Thoracic aorta (tissue), 2 donors: Measurements from ENCODE around the gene EPB41L5. TPM values are rescaled to one million over a fixed set of nuclear protein-coding genes. Genes with fewer than 3 reads are reported as not detected.

ENCODE experiments used
- ATAC-seq: fragments of 150-250 bp; one replicate; pipeline ENCODE4 v1.8.0; 2017; ENCODE audit warnings: low read depth; ENCODE audit not compliant: insufficient number of reproducible peaks, low FRiP score
- DNase-seq: peaks from one replicate; pipeline ENCODE4 v3.0.0-alpha.2; 2020; ENCODE audit warnings: low spot score
- H3K27ac ChIP-seq, 2 donors: fragments of 200-600 bp; sonication (generic); 1 replicate in 1 of 2; 2 replicates in 1 of 2; pipeline ENCODE4 v1.5.1; 2016; ENCODE audit warnings: mild to moderate bottlenecking in 2 of 2, moderate library complexity in 2 of 2
- H3K27me3 ChIP-seq: fragments of 200-600 bp; sonication (generic); replicated peaks from 2 replicates; pipeline ENCODE4 v1.6.0; 2016; ENCODE audit warnings: mild to moderate bottlenecking; ENCODE audit not compliant: insufficient read depth
- H3K36me3 ChIP-seq: fragments of 200-600 bp; sonication (generic); one replicate; pipeline ENCODE4 v1.5.1; 2016
- H3K4me1 ChIP-seq, 2 donors: fragments of 200-600 bp; sonication (generic); 1 replicate in 1 of 2; 2 replicates in 1 of 2; pipeline versions ENCODE4 v1.5.1 to v1.6.0; 2016; ENCODE audit warnings: low read depth in 2 of 2, mild to moderate bottlenecking in 1 of 2; ENCODE audit not compliant: control insufficient read depth in 1 of 2
- H3K4me3 ChIP-seq: fragments of 200-600 bp; sonication (generic); 2 replicates; pipeline ENCODE4 v1.5.1; 2016; ENCODE audit warnings: mild to moderate bottlenecking
- H3K9me3 ChIP-seq: fragments of 200-600 bp; sonication (generic); 2 replicates; pipeline ENCODE4 v1.5.1; 2016
- CTCF ChIP-seq: fragments of 200-600 bp; sonication (generic); IDR thresholded peaks from one replicate; pipeline ENCODE4 v1.5.1; 2019; ENCODE audit warnings: antibody characterized with exemption
- total RNA-seq, 2 donors: library from RNA; depleted of rRNA; stranded (reverse); fragments of >200 nt; gene quantifications; one replicate each; pipeline versions ENCODE4 v1.1.0 to v1.2.3, GENCODE V29; 2016

Gene EPB41L5
- total RNA-seq, 2 donors from 2014 or later, result 15.4 to 18.5 TPM

GRCh38 chr2:120013597-120014223 is 833 bp downstream of the EPB41L5 start:
- Histone ChIP-seq H3K9me3 (no peaks in the 10 kb centered on the region), H3K4me1 (peaks cover 0 to 14% of the 10 kb centered on the region in 2 donors), H3K27ac (peak overlapping the region; percentile 71 to 87), H3K36me3 (no peaks in the 10 kb centered on the region), H3K27me3 (no peaks in the 10 kb centered on the region), H3K4me3 (peak overlapping the region; percentile 79)
- ATAC-seq (no peak), DNase-seq (no peak)
- no peak for TF ChIP-seq CTCF

GRCh38 chr2:120014226-120014980 is 1.5 kb downstream of the EPB41L5 start:
- H3K4me3 ChIP-seq, result peak overlapping the region; percentile 79
- DNase-seq (no peak), ATAC-seq (no peak)
- no peaks in the 10 kb centered on the region for H3K9me3 ChIP-seq
- peaks cover 0 to 14% of the 10 kb centered on the region in 2 donors for H3K4me1 ChIP-seq
- H3K27me3 ChIP-seq, result no peaks in the 10 kb centered on the region
- no peaks in the 10 kb centered on the region for H3K36me3 ChIP-seq
- no peak for TF ChIP-seq CTCF
- H3K27ac ChIP-seq, result no peak overlapping the region

- no peak for ATAC-seq
- peaks cover 0 to 14% of the 10 kb centered on the region in 2 donors for H3K4me1 ChIP-seq
Measured at GRCh38 chr2:120016800-120017199, 3.9 kb downstream of the EPB41L5 start.

GRCh38 chr2:120017201-120017600 is 4.3 kb downstream of the EPB41L5 start:
- H3K36me3 ChIP-seq, result no peaks in the 10 kb centered on the region
- no peaks in the 10 kb centered on the region for H3K27me3 ChIP-seq
- H3K9me3 ChIP-seq, result no peaks in the 10 kb centered on the region
- H3K27ac ChIP-seq, result no peak overlapping the region
- ATAC-seq (no peak), DNase-seq (no peak)
- H3K4me1 ChIP-seq, result peaks cover 0 to 10% of the 10 kb centered on the region in 2 donors
- no peak overlapping the region for H3K4me3 ChIP-seq
- TF ChIP-seq CTCF, result no peak

More at GRCh38 chr2:120016800-120017199, 3.9 kb downstream of the EPB41L5 start:
- H3K4me3 ChIP-seq, result no peak overlapping the region
- H3K36me3 ChIP-seq, result no peaks in the 10 kb centered on the region
- no peaks in the 10 kb centered on the region for H3K9me3 ChIP-seq
- no peak for TF ChIP-seq CTCF
- H3K27me3 ChIP-seq, result no peaks in the 10 kb centered on the region
- DNase-seq, result no peak
- no peak overlapping the region for H3K27ac ChIP-seq

GRCh38 chr2:120018549-120018948 is 5.7 kb downstream of the EPB41L5 start:
- no peak overlapping the region for H3K27ac ChIP-seq
- peaks cover 0 to 6% of the 10 kb centered on the region in 2 donors for H3K4me1 ChIP-seq
- DNase-seq, result no peak
- H3K27me3 ChIP-seq, result no peaks in the 10 kb centered on the region
- no peak for ATAC-seq
- no peak overlapping the region for H3K4me3 ChIP-seq
- H3K36me3 ChIP-seq, result no peaks in the 10 kb centered on the region
- H3K9me3 ChIP-seq, result no peaks in the 10 kb centered on the region
- TF ChIP-seq CTCF, result no peak
